Measurements from ENCODE around the gene STARD10. TPM values are rescaled to one million over a fixed set of nuclear protein-coding genes. Genes with fewer than 3 reads are reported as not detected.

Gene STARD10
- total and polyA plus RNA-seq, 2 of the 8 experiments (the other 6 are each of a cell fraction or from before 2014, with no cell fraction given): 23.7 to 35.7 TPM

DNA sequence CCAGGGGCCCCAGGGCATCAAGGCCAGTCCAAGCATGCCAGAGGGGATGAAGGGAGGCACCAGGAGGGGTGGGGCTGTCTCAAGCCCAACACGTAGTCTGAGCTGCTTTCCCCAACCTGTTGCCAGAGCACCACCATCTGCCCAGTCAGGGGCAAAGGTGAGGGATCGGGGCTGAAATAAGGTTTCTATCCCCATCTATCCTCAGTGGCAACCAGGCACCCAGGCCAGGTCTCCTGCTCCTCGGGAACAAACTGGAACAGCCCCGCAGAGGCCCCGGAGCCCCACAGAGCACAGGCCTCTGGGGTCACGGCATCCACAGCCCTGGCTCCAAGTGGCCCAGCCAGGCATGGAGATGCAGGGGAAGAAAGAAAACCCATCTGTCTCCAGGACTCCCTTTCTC, 19.3 kb downstream of the STARD10 start:
- 92% methylated on average over 5 of the region's 6 CpGs; no CpG with 5 or more reads in 1 of the 2 experiments for WGBS, 2 experiments (ENCODE audit: extremely low coverage in 1 of 2, insufficient coverage in 1 of 2, insufficient read length in 1 of 2, insufficient replicate concordance in 2 of 2, low coverage in 1 of 2, low lambda C conversion rate in 2 of 2, missing lambda C conversion rate in 1 of 2)
- H2BK12ac ChIP-seq (ENCODE audit: low read depth, low read length): no peak overlapping the region
- CTCF ChIA-PET (ENCODE audit: partially characterized antibody): interaction anchor here (0.6 to 5.9 kb wide), 5 partner anchors 10 to 403 kb away, joined by 4 to 50 read pairs (median 13); partner anchors contain the start of gene STARD10

More for the DNA sequence above, 19.3 kb downstream of the STARD10 start:
- no peaks in the 10 kb centered on the region for H4K20me1 ChIP-seq (replicated peaks in 1 of 2; ENCODE audit: control insufficient read depth in 1 of 2, insufficient read depth in 2 of 2, low read length in 2 of 2)
- H3K4me2 ChIP-seq (ENCODE audit: insufficient read depth in 1 of 2, low read depth in 2 of 2, low read length in 2 of 2): no peak overlapping the region
- H3K4ac ChIP-seq (replicated peaks; ENCODE audit: insufficient read length, low read depth, low read length): no peak overlapping the region
- H3K27me3 ChIP-seq (replicated peaks in 1 of 4; ENCODE audit: control insufficient read depth in 3 of 4, extremely low read depth in 1 of 4, insufficient read depth in 3 of 4, low read length in 3 of 4): no peaks in the 10 kb centered on the region
- no peak overlapping the region for H4K91ac ChIP-seq (replicated peaks; ENCODE audit: insufficient read length, low read length)
- no peak overlapping the region for H3K9ac ChIP-seq (replicated peaks in 1 of 4; ENCODE audit: extremely low read depth in 1 of 4, low read depth in 3 of 4, low read length in 3 of 4)
- no peak overlapping the region for H4K5ac ChIP-seq (ENCODE audit: insufficient read length, low read depth, low read length)
- H3K18ac ChIP-seq (ENCODE audit: extremely low read depth, low read length): no peak overlapping the region
- FAIRE-seq (no peak), DNase-seq (ENCODE audit: low read depth in 1 of 2, low spot score in 2 of 2) (no peak)
- no peak overlapping the region for H2BK15ac ChIP-seq (ENCODE audit: low read length)
- no peak overlapping the region for H2BK5ac ChIP-seq (ENCODE audit: low read depth, low read length)
- 0 out of 4 replicates have a peak, but pooled peaks of 1 of the 2 experiments have one; percentile 7 for TF ChIP-seq RAD21 (IDR thresholded peaks at IDR 0.05 in 1 of 2, conservative IDR thresholded peaks at IDR 0.05 in 1 of 2; ENCODE audit: low read depth in 2 of 2, low read length in 2 of 2)
- TF ChIP-seq POU5F1 (IDR thresholded peaks at IDR 0.05; ENCODE audit: low read depth, low read length): no peak
- no peak for TF ChIP-seq CREB1 (IDR thresholded peaks at IDR 0.05)
- TF ChIP-seq, protein P1, sequence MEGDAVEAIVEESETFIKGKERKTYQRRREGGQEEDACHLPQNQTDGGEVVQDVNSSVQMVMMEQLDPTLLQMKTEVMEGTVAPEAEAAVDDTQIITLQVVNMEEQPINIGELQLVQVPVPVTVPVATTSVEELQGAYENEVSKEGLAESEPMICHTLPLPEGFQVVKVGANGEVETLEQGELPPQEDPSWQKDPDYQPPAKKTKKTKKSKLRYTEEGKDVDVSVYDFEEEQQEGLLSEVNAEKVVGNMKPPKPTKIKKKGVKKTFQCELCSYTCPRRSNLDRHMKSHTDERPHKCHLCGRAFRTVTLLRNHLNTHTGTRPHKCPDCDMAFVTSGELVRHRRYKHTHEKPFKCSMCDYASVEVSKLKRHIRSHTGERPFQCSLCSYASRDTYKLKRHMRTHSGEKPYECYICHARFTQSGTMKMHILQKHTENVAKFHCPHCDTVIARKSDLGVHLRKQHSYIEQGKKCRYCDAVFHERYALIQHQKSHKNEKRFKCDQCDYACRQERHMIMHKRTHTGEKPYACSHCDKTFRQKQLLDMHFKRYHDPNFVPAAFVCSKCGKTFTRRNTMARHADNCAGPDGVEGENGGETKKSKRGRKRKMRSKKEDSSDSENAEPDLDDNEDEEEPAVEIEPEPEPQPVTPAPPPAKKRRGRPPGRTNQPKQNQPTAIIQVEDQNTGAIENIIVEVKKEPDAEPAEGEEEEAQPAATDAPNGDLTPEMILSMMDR (IDR thresholded peaks at IDR 0.05; ENCODE audit: control extremely low read depth in 1 of 3, insufficient read depth in 1 of 3, low read depth in 1 of 3, low read length in 3 of 3): no peak
- no peak for TF ChIP-seq KDM4A (IDR thresholded peaks at IDR 0.05; ENCODE audit: low read depth, low read length, severe bottlenecking)
- no peak for TF ChIP-seq TAF1 (IDR thresholded peaks at IDR 0.05; ENCODE audit: low read depth, low read length)
- no peak overlapping the region for H3K14ac ChIP-seq (ENCODE audit: insufficient read length)
- no peak overlapping the region for H2BK120ac ChIP-seq (replicated peaks; ENCODE audit: low read depth, low read length)
- no peak overlapping the region for H2AK5ac ChIP-seq (ENCODE audit: low read depth, low read length)
- H3K23me2 ChIP-seq (ENCODE audit: low read depth, low read length): no peaks in the 10 kb centered on the region
- POLR2A ChIA-PET (ENCODE audit: partially characterized antibody): interaction anchor here (0.8 to 3.0 kb wide), 2 partner anchors 10 to 46 kb away, joined by 3 to 10 read pairs; no protein-coding TSS in a partner anchor
- H3K79me2 ChIP-seq (ENCODE audit: control insufficient read depth in 1 of 2, insufficient read depth in 2 of 2, low read length in 2 of 2): no peaks in the 10 kb centered on the region
- 0 out of 2 replicates have a peak, but pooled peaks cover 3% of the 10 kb centered on the region for H3K79me1 ChIP-seq (ENCODE audit: low read depth, low read length)
- H3K4me1 ChIP-seq (replicated peaks in 1 of 4; ENCODE audit: control insufficient read depth in 3 of 4, insufficient read depth in 4 of 4, low read length in 3 of 4): no peaks in the 10 kb centered on the region; a peak in 2 of 7 replicates
- no peak overlapping the region for H3K23ac ChIP-seq (ENCODE audit: insufficient read length)
- no peak overlapping the region for H4K8ac ChIP-seq (ENCODE audit: extremely low read depth, insufficient read depth, low read length)
- H3K56ac ChIP-seq (replicated peaks; ENCODE audit: insufficient read length, low read depth, low read length): no peak overlapping the region
- H3K9me3 ChIP-seq (ENCODE audit: insufficient read depth in 2 of 2, low read depth in 1 of 2, low read length in 1 of 2): no peaks in the 10 kb centered on the region
- H3K36me3 ChIP-seq (ENCODE audit: control insufficient read depth in 2 of 4, insufficient read depth in 4 of 4, low read length in 3 of 4): no peaks in the 10 kb centered on the region
- H2AFZ ChIP-seq (ENCODE audit: low read length): no peak overlapping the region
- no peak overlapping the region for H3K27ac ChIP-seq (ENCODE audit: low read depth, low read length)
- no peak overlapping the region for H3K4me3 ChIP-seq (ENCODE audit: extremely low read depth in 1 of 4, insufficient read depth in 2 of 4, low read depth in 3 of 4, low read length in 4 of 4)
- H2BK20ac ChIP-seq (ENCODE audit: low read length): no peak overlapping the region

Measured in H1 (cell line).